Spleen (tissue), 11 donors: ENCODE results near the gene METTL1. TPM values are rescaled to one million over a fixed set of nuclear protein-coding genes. Genes with fewer than 3 reads are reported as not detected.

Source experiments
- DNase-seq: peaks from one replicate; pipeline ENCODE4 v3.0.0-alpha.2; 2020
- H3K27ac ChIP-seq, 8 donors: fragments of 200-600 bp; sonication (generic) in 7 of 8; 1 replicate in 4 of 8; 2 replicates in 4 of 8; pipeline versions ENCODE4 v1.5.0 to v1.8.0; 2016 to 2021; ENCODE audit warnings: inconsistent platforms in 4 of 8, mild to moderate bottlenecking in 4 of 8, moderate library complexity in 1 of 8
- H3K27me3 ChIP-seq, 7 donors: fragments of 200-600 bp; sonication (generic) in 6 of 7; replicated peaks in 1 of 7; 1 replicate in 4 of 7; 2 replicates in 3 of 7; pipeline versions ENCODE4 v1.5.0 to v1.8.0; 2016 to 2021; ENCODE audit warnings: inconsistent platforms in 3 of 7, mild to moderate bottlenecking in 1 of 7
- H3K36me3 ChIP-seq, 6 donors: fragments of 200-600 bp; sonication (generic) in 5 of 6; 1 replicate in 4 of 6; 2 replicates in 2 of 6; pipeline versions ENCODE4 v1.5.0 to v1.8.0; 2016 to 2021; ENCODE audit warnings: inconsistent platforms in 2 of 6
- H3K4me1 ChIP-seq, 6 donors: fragments of 200-600 bp; sonication (generic) in 5 of 6; 1 replicate in 3 of 6; 2 replicates in 3 of 6; pipeline versions ENCODE4 v1.5.0 to v1.8.0; 2016 to 2021; ENCODE audit warnings: inconsistent platforms in 3 of 6
- H3K4me3 ChIP-seq, 8 donors: fragments of 200-600 bp; sonication (generic) in 7 of 8; 1 replicate in 4 of 8; 2 replicates in 4 of 8; pipeline versions ENCODE4 v1.5.0 to v1.8.0; 2016 to 2021; ENCODE audit warnings: inconsistent platforms in 4 of 8, mild to moderate bottlenecking in 4 of 8, moderate library complexity in 2 of 8
- H3K9me3 ChIP-seq, 8 donors: fragments of 200-600 bp; sonication (generic) in 7 of 8; 1 replicate in 4 of 8; 2 replicates in 4 of 8; pipeline versions ENCODE4 v1.5.0 to v1.8.0; 2016 to 2021; ENCODE audit warnings: inconsistent platforms in 4 of 8
- POLR2A ChIP-seq, 3 donors: fragments of 450-650 bp; IDR thresholded peaks; one replicate each; pipeline ENCODE4 v1.5.1; 2017; ENCODE audit warnings: antibody characterized with exemption in 3 of 3, mild to moderate bottlenecking in 1 of 3
- POLR2AphosphoS5 ChIP-seq, 3 donors: sonication (generic); formaldehyde crosslinking; IDR thresholded peaks; one replicate each; pipeline ENCODE4 v1.5.1; 2017; ENCODE audit warnings: antibody characterized with exemption in 3 of 3
- WGBS, 5 donors: extraction: QIAGEN DNeasy Blood & Tissue Kit in 3 of 5; methylation state at CpG; one replicate each; pipeline versions ENCODE4 v1.1.5 to v1.1.7; 2013 to 2018; 5-methylcytosine and 5-hydroxymethylcytosine counted together
- intact Hi-C: fragments of 100-400 bp; cut with DNase I; formaldehyde crosslinking; loops from one replicate; pipeline ENCODE4 v1.15.0; 2023; ENCODE audit warnings: low total_unique reads
- polyA plus RNA-seq, 3 donors: library from polyadenylated mRNA; stranded (reverse); fragments of 200-250 nt; gene quantifications; one replicate each; pipeline ENCODE4 v1.2.1, GENCODE V29; 2013
- total RNA-seq, 7 donors: library from RNA; depleted of rRNA in 3 of 7; stranded (reverse); fragments of >200 nt in 3 of 7; fragmentation: NEBNext Ultra II Directional in 4 of 7; extraction: Animal tissue kit (Norgen Biotek cat#: 25700) in 4 of 7; gene quantifications; one replicate each; pipeline versions ENCODE4 v1.1.0 to v1.2.1, GENCODE V29; 2016 to 2021
- TF ChIP-seq, protein P1 (sequence below), 11 experiments: fragments of 200-600 bp in 7 of 11; fragments of 450-650 bp in 4 of 11; sonication (generic) in 4 of 11; IDR thresholded peaks in 8 of 11; conservative IDR thresholded peaks in 3 of 11; 1 replicate in 7 of 11; 2 replicates in 4 of 11; pipeline versions ENCODE4 v1.4.0 to v1.8.0; 2016 to 2021; ENCODE audit warnings: antibody characterized with exemption in 11 of 11, inconsistent platforms in 4 of 11, mild to moderate bottlenecking in 1 of 11
- donor health status: healthy with polysubstance abuse.
- donor health status: DM: no; HTN: no; CAD: no; lungs with moderate emphysema.
- donor health status: DM: no; HTN: no; CAD: no.
- donor health status: Bipolar disorder and iron deficiency.
- donor health status: healthy.
- donor health status: DM: no; HTN: no; CAD: no.
- donor health status: DM: yes; HTN: yes; CAD: no.

The METTL1 gene
- total and polyA plus RNA-seq, 10 donors, result 4.9 to 22.0 (median 14.5) TPM

DNA sequence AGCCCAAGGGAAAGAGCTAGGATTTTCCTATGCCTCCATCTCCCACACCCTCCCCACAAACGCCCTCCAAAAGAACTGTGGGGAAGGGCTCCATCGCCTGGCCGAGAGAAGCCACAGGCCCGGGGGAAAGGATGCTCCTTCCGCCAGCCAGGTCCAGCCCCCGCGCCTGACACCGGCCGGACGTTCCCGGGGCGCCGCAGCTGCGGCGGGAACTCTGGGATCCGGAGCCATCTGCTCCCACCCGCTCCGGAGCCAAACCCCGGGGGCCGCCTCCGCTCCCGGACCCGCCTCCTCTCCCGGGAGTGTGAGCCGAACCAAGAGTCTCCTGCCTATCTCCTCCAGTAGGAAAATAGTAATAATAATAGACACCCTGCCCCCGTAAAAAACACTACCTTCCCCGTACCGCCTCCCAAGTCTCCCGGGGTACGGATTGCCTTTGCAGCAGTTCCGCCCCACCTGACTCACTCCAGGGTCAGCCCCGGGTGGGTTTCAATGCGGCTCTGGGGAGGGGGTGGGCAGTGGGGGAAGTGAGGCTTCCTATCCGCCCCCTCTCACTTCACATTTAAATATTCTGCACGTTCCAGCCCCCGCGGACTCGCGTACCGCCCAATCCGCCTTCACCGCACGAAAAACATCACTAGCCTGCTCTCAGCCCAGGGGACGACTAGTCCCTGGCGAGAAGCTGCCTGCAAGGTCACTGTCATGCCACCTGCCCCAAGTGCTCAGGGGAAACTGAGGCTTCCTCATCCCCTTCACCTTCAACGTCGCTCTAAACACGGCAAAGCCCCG, 35.8 kb downstream of the METTL1 start:
- intact Hi-C loops, result no loop called here
- peak; percentile 58 for DNase-seq
- no peaks in the 10 kb centered on the region for H3K9me3 ChIP-seq
- peaks cover 13 to 62% (median 49%) of the 10 kb centered on the region in 6 donors for H3K4me1 ChIP-seq
- 50 to 72% (median 67%) methylated on average over 45 to 49 of the region's 49 CpGs for WGBS, 5 donors
- TF ChIP-seq POLR2A (IDR thresholded peaks at IDR 0.05) (no peak), POLR2AphosphoS5 (IDR thresholded peaks at IDR 0.05) (peak in 1 of 3 donors; percentile 41)
- H3K4me3 ChIP-seq, result peak overlapping the region in 1 of 8 donors; percentile 32
- H3K36me3 ChIP-seq, result peaks cover 0 to 91% (median 46%) of the 10 kb centered on the region in 6 donors
- peaks cover 0 to 65% (median 22%) of the 10 kb centered on the region in 7 donors for H3K27me3 ChIP-seq
- no peak overlapping the region for H3K27ac ChIP-seq

DNA sequence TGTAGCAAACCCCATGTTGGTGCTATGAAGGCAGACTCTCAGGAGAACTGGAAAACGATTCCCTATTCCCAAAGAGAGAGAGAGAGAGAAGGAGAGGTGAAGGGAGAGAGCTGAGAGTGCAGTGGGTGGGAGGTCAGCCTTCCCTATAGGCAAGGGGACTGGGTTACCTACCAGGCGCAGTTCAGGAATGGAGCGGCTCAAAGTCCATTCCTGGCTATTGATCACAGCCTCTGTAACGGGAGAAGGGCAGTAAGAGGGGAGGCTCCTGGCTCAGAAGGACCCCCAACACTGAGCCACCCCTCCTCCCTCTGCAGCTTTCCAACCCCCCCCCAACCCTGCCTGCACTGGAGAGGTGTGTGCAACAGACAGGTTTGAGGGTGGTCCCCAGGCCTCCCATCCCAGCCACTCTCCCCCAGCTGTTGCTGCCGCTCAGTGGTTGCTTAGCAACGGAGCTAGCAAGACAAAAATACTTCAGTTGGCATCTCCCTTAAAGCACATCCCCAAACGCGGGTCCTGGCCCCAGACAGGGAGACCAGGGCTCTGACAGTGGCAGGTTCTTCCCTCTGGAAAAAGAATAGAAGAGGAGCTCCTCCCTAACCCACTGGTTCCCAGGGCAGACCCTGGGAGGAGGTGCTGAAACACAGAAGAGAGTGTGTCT, 36.6 kb downstream of the METTL1 start:
- H3K27me3 ChIP-seq, result peaks cover 0 to 65% (median 22%) of the 10 kb centered on the region in 7 donors
- 60 to 78% (median 70%) methylated on average over 8 of the region's 8 CpGs for WGBS, 5 donors
- no peak for DNase-seq
- peak overlapping the region in 1 of 8 donors; percentile 32 for H3K4me3 ChIP-seq
- no peak overlapping the region for H3K27ac ChIP-seq
- intact Hi-C loops, result no loop called here
- TF ChIP-seq, protein P1, sequence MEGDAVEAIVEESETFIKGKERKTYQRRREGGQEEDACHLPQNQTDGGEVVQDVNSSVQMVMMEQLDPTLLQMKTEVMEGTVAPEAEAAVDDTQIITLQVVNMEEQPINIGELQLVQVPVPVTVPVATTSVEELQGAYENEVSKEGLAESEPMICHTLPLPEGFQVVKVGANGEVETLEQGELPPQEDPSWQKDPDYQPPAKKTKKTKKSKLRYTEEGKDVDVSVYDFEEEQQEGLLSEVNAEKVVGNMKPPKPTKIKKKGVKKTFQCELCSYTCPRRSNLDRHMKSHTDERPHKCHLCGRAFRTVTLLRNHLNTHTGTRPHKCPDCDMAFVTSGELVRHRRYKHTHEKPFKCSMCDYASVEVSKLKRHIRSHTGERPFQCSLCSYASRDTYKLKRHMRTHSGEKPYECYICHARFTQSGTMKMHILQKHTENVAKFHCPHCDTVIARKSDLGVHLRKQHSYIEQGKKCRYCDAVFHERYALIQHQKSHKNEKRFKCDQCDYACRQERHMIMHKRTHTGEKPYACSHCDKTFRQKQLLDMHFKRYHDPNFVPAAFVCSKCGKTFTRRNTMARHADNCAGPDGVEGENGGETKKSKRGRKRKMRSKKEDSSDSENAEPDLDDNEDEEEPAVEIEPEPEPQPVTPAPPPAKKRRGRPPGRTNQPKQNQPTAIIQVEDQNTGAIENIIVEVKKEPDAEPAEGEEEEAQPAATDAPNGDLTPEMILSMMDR (IDR thresholded peaks at IDR 0.05 in 8 of 11, conservative IDR thresholded peaks at IDR 0.05 in 3 of 11), result no peak
- TF ChIP-seq POLR2A (IDR thresholded peaks at IDR 0.05), result no peak
- no peak for TF ChIP-seq POLR2AphosphoS5 (IDR thresholded peaks at IDR 0.05)
- peaks cover 0 to 99% (median 54%) of the 10 kb centered on the region in 6 donors for H3K36me3 ChIP-seq
- H3K4me1 ChIP-seq, result peaks cover 5 to 53% (median 40%) of the 10 kb centered on the region in 6 donors
- H3K9me3 ChIP-seq, result no peaks in the 10 kb centered on the region

DNA sequence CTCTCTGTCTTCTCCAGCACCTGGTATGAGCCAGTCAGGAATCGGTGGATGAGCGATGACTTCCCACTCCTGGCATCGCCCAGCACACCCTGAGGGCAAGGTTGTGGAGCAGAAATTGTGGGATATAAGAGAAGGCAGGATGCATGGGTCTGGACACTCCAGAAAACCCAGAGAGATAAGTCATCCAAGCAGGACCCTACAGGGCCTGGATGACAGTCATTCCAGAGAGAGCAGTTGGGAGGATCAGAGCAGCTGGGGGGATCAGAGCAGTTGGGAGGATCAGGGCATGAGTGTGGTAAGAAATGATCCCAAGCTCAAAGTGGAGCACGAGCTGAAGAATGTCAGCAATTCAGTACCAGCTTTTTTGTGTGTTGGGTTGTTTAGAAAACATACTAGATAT, 37.3 kb downstream of the METTL1 start:
- intact Hi-C loops, result no loop called here
- H3K4me3 ChIP-seq, result no peak overlapping the region
- H3K27me3 ChIP-seq, result peaks cover 0 to 59% (median 22%) of the 10 kb centered on the region in 7 donors
- peaks cover 0 to 100% (median 60%) of the 10 kb centered on the region in 6 donors for H3K36me3 ChIP-seq
- DNase-seq, result no peak
- TF ChIP-seq, protein P1 (IDR thresholded peaks at IDR 0.05 in 8 of 11, conservative IDR thresholded peaks at IDR 0.05 in 3 of 11), result no peak
- TF ChIP-seq POLR2AphosphoS5 (IDR thresholded peaks at IDR 0.05) (no peak), POLR2A (IDR thresholded peaks at IDR 0.05) (no peak)
- 81 to 91% (median 90%) methylated on average over 4 of the region's 4 CpGs for WGBS, 5 donors
- no peak overlapping the region for H3K27ac ChIP-seq
- H3K4me1 ChIP-seq, result peaks cover 3 to 46% (median 33%) of the 10 kb centered on the region in 6 donors
- H3K9me3 ChIP-seq, result no peaks in the 10 kb centered on the region

DNA sequence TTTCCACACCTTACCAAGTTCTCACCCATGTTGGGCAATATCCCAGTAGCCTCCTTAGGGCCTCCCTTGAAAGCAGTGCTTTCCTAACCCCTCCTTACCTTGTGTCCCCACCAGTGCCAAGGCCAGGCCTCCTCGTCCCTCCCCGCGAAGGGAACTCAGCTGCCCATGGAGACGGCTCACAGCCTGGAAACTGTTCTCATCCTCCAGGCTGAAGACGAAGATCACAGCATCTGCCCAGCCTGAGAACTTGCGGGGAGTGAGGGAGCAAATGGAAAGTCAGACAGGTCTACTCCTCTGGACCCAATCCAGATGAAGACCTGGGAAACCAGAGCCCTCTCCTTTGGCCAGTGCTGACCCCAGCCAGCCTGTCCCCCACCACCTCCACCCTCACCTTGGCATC, 38.0 kb downstream of the METTL1 start:
- DNase-seq, result no peak
- no peaks in the 10 kb centered on the region for H3K9me3 ChIP-seq
- H3K36me3 ChIP-seq, result peaks cover 0 to 100% (median 62%) of the 10 kb centered on the region in 6 donors
- WGBS, 5 donors, result 78 to 92% (median 88%) methylated on average over 6 of the region's 6 CpGs
- intact Hi-C loops, result no loop called here
- H3K27me3 ChIP-seq, result peaks cover 0 to 55% (median 22%) of the 10 kb centered on the region in 7 donors
- H3K4me3 ChIP-seq, result no peak overlapping the region
- H3K27ac ChIP-seq, result no peak overlapping the region
- TF ChIP-seq POLR2A (IDR thresholded peaks at IDR 0.05) (no peak), POLR2AphosphoS5 (IDR thresholded peaks at IDR 0.05) (no peak)
- TF ChIP-seq, protein P1 (IDR thresholded peaks at IDR 0.05 in 8 of 11, conservative IDR thresholded peaks at IDR 0.05 in 3 of 11), result no peak
- H3K4me1 ChIP-seq, result peaks cover 3 to 39% (median 26%) of the 10 kb centered on the region in 6 donors
